ENCODE results near the gene POLQ. TPM values are rescaled to one million over a fixed set of nuclear protein-coding genes. Genes with fewer than 3 reads are reported as not detected.

Gene POLQ
- total RNA-seq, 1 donor from 2014 or later, result 0.79 TPM

- TF ChIP-seq, protein P1, sequence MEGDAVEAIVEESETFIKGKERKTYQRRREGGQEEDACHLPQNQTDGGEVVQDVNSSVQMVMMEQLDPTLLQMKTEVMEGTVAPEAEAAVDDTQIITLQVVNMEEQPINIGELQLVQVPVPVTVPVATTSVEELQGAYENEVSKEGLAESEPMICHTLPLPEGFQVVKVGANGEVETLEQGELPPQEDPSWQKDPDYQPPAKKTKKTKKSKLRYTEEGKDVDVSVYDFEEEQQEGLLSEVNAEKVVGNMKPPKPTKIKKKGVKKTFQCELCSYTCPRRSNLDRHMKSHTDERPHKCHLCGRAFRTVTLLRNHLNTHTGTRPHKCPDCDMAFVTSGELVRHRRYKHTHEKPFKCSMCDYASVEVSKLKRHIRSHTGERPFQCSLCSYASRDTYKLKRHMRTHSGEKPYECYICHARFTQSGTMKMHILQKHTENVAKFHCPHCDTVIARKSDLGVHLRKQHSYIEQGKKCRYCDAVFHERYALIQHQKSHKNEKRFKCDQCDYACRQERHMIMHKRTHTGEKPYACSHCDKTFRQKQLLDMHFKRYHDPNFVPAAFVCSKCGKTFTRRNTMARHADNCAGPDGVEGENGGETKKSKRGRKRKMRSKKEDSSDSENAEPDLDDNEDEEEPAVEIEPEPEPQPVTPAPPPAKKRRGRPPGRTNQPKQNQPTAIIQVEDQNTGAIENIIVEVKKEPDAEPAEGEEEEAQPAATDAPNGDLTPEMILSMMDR (IDR thresholded peaks at IDR 0.05; ENCODE audit: insufficient read depth, low read length, severe bottlenecking), result no peak
- Histone ChIP-seq H3K36me3 (ENCODE audit: control insufficient read depth, insufficient read depth, low read length) (no peaks in the 10 kb centered on the region), H3K27me3 (ENCODE audit: control insufficient read depth, insufficient read depth, low read length) (no peaks in the 10 kb centered on the region), H3K4me3 (ENCODE audit: low read depth, low read length) (no peak overlapping the region)
- peak; percentile 12 for DNase-seq (ENCODE audit: low read depth)
- no peak for FAIRE-seq
These were observed 62.5 kb downstream of the POLQ start for GRCh38 chr3:121483290-121483689.

GRCh38 chr3:121482660-121483059 is 63.1 kb downstream of the POLQ start:
- TF ChIP-seq, protein P1 (IDR thresholded peaks at IDR 0.05; ENCODE audit: insufficient read depth, low read length, severe bottlenecking), result no peak
- no peaks in the 10 kb centered on the region for H3K36me3 ChIP-seq (ENCODE audit: control insufficient read depth, insufficient read depth, low read length)
- DNase-seq (ENCODE audit: low read depth) (peak; percentile 84), FAIRE-seq (no peak)
- H3K4me3 ChIP-seq (ENCODE audit: low read depth, low read length), result no peak overlapping the region
- H3K27me3 ChIP-seq (ENCODE audit: control insufficient read depth, insufficient read depth, low read length), result no peaks in the 10 kb centered on the region

DNA sequence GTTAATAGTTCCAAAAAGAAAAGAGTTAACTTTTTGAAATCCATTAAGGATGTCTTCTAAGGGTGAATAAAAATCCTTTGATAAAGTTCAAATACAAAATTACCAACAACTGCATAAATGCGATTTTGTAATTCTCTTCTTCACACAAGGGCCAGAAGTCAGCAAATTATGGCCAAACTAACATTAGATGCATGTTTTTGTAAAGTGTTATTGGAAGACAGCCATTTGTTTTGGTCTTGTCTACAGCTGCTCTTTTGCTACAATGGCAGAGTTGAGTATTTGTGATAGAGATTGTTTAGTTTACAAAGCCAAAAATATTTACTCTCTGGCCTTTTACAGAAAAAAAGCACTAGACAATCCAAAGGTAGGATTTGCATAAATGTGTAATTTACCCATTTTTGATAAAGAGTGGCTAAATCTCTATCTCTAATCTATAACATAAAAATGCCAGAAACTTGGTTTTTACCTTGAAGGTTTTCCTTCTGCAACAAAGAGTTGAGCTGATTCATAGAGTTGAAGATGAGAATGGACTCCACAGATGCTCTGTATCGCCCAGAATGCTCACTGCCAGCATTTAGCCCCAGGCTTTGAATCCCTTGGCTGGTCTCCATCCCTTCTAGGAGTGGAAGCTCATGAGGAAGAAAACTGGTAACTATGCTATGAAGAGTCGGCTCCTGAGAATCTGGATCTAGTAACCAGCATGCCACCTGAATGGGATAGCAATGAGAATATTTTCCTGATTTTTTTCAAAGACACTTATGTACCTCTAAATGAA is 64.5 kb downstream of the POLQ start:
- TF ChIP-seq, protein P1 (IDR thresholded peaks at IDR 0.05; ENCODE audit: insufficient read depth, low read length, severe bottlenecking), result no peak
- Histone ChIP-seq H3K36me3 (ENCODE audit: control insufficient read depth, insufficient read depth, low read length) (no peaks in the 10 kb centered on the region), H3K27me3 (ENCODE audit: control insufficient read depth, insufficient read depth, low read length) (no peaks in the 10 kb centered on the region), H3K4me3 (ENCODE audit: low read depth, low read length) (no peak overlapping the region)
- FAIRE-seq (no peak), DNase-seq (ENCODE audit: low read depth) (peak; percentile 13)

GRCh38 chr3:121477589-121477988 is 68.2 kb downstream of the POLQ start:
- H3K27me3 ChIP-seq (ENCODE audit: control insufficient read depth, insufficient read depth, low read length), result no peaks in the 10 kb centered on the region
- H3K4me3 ChIP-seq (ENCODE audit: low read depth, low read length), result no peak overlapping the region
- FAIRE-seq, result no peak
- DNase-seq (ENCODE audit: low read depth), result no peak
- H3K36me3 ChIP-seq (ENCODE audit: control insufficient read depth, insufficient read depth, low read length), result no peaks in the 10 kb centered on the region
- TF ChIP-seq, protein P1 (IDR thresholded peaks at IDR 0.05; ENCODE audit: insufficient read depth, low read length, severe bottlenecking), result no peak

GRCh38 chr3:121473001-121473400 is 72.8 kb downstream of the POLQ start:
- DNase-seq (ENCODE audit: low read depth) (no peak), FAIRE-seq (no peak)
- Histone ChIP-seq H3K4me3 (ENCODE audit: low read depth, low read length) (no peak overlapping the region), H3K27me3 (ENCODE audit: control insufficient read depth, insufficient read depth, low read length) (no peaks in the 10 kb centered on the region), H3K36me3 (ENCODE audit: control insufficient read depth, insufficient read depth, low read length) (no peaks in the 10 kb centered on the region)
- TF ChIP-seq, protein P1 (IDR thresholded peaks at IDR 0.05; ENCODE audit: insufficient read depth, low read length, severe bottlenecking), result no peak

- Histone ChIP-seq H3K27me3 (ENCODE audit: control insufficient read depth, insufficient read depth, low read length) (no peaks in the 10 kb centered on the region), H3K36me3 (ENCODE audit: control insufficient read depth, insufficient read depth, low read length) (no peaks in the 10 kb centered on the region), H3K4me3 (ENCODE audit: low read depth, low read length) (no peak overlapping the region)
- TF ChIP-seq, protein P1 (IDR thresholded peaks at IDR 0.05; ENCODE audit: insufficient read depth, low read length, severe bottlenecking), result no peak
- DNase-seq (ENCODE audit: low read depth) (no peak), FAIRE-seq (no peak)
These were observed 78.7 kb downstream of the POLQ start for GRCh38 chr3:121467085-121467484.

Data from bronchial epithelial cell (primary cell).